ENCODE measurements around the gene HYI. TPM values are rescaled to one million over a fixed set of nuclear protein-coding genes. Genes with fewer than 3 reads are reported as not detected.
"Not testable (repeated sequence)": the region's sequence is repeated elsewhere in the genome, so short reads cannot be mapped to it uniquely, and the experiment has no call there.

Gene HYI
- polyA plus RNA-seq, 1 of the 3 experiments (the other 2 are of a cell fraction): 11.1 TPM

GRCh38 chr1:43463479-43463878 is 9.7 kb upstream of the HYI start (continued):
- no peak for TF ChIP-seq RCOR1 (IDR thresholded peaks at IDR 0.05; ENCODE audit: low read length)
- TF ChIP-seq CTCF (IDR thresholded peaks at IDR 0.05): no peak

- Histone ChIP-seq H3K79me2 (ENCODE audit: insufficient read depth) (no peaks in the 10 kb centered on the region), H3K27me3 (ENCODE audit: insufficient read depth) (no peaks in the 10 kb centered on the region), H3F3A (replicated peaks; ENCODE audit: insufficient read depth) (no peaks in the 10 kb centered on the region), H3K4me2 (no peak overlapping the region), H4K20me1 (ENCODE audit: insufficient read depth) (no peaks in the 10 kb centered on the region), H3K27ac (ENCODE audit: low read depth in 2 of 2, low read length in 1 of 2) (no peak overlapping the region), H2AFZ (ENCODE audit: low read depth) (no peak overlapping the region), H3K9me2 (no peaks in the 10 kb centered on the region), H3K4me1 (ENCODE audit: control insufficient read depth in 1 of 2, insufficient read depth in 2 of 2, low read depth in 1 of 2, low read length in 1 of 2) (peaks cover 0 to 11% of the 10 kb centered on the region in 2 experiments; a peak in 1 of 4 replicates), H3K36me3 (replicated peaks in 1 of 2; ENCODE audit: control insufficient read depth in 1 of 2, insufficient read depth in 2 of 2, low read length in 1 of 2) (no peaks in the 10 kb centered on the region), H3K4me3 (ENCODE audit: low read depth in 2 of 2, low read length in 1 of 2) (no peak overlapping the region), H3K9ac (no peak overlapping the region), H3K9me3 (no peaks in the 10 kb centered on the region)
- 94% methylated on average over 5 of the region's 5 CpGs for WGBS (ENCODE audit: low lambda C conversion rate)
- no peak for DNase-seq
- POLR2A ChIA-PET: no interaction called here
- CTCF ChIA-PET: interaction anchor here (0.8 to 1.4 kb wide), 2 partner anchors 12 to 66 kb away, joined by 3 to 5 read pairs; no protein-coding TSS in a partner anchor
- no peak for TF ChIP-seq YY1 (IDR thresholded peaks at IDR 0.05; ENCODE audit: low read depth)
- TF ChIP-seq EP300 (IDR thresholded peaks at IDR 0.05; ENCODE audit: borderline replicate concordance in 1 of 2, low read depth in 1 of 2, low read length in 1 of 2): no peak
- TF ChIP-seq CHD2 (IDR thresholded peaks at IDR 0.05; ENCODE audit: low read length, partially characterized antibody): no peak
- no peak for TF ChIP-seq REST (IDR thresholded peaks at IDR 0.05; ENCODE audit: low read depth, low read length)
- TF ChIP-seq FOXJ3 (CRISPR knock-in tag; IDR thresholded peaks at IDR 0.05): no peak
- TF ChIP-seq TAF1 (IDR thresholded peaks at IDR 0.05; ENCODE audit: borderline replicate concordance, low read depth, low read length): no peak
- TF ChIP-seq JUND (IDR thresholded peaks at IDR 0.05): no peak
- TF ChIP-seq USF2 (IDR thresholded peaks at IDR 0.05; ENCODE audit: borderline replicate concordance, low read depth, low read length): no peak
- no peak for TF ChIP-seq GABPA (IDR thresholded peaks at IDR 0.05; ENCODE audit: low read depth)
- TF ChIP-seq TCF12 (IDR thresholded peaks at IDR 0.05): no peak
- no peak for TF ChIP-seq SIN3A (IDR thresholded peaks at IDR 0.05; ENCODE audit: borderline replicate concordance, low read depth, low read length)
- TF ChIP-seq RXRA (IDR thresholded peaks at IDR 0.05; ENCODE audit: borderline replicate concordance, low read depth): no peak
- no peak for TF ChIP-seq MAX (IDR thresholded peaks at IDR 0.05; ENCODE audit: low read depth)
- no peak for TF ChIP-seq IRF3 (IDR thresholded peaks at IDR 0.05; ENCODE audit: low read depth, low read length)
- TF ChIP-seq SMC3 (IDR thresholded peaks at IDR 0.05; ENCODE audit: low read depth, low read length): no peak
- TF ChIP-seq RAD21 (IDR thresholded peaks at IDR 0.05; ENCODE audit: low read length): no peak
- no peak for TF ChIP-seq NFIC (IDR thresholded peaks at IDR 0.05; ENCODE audit: borderline replicate concordance)
- no peak for TF ChIP-seq ELF1 (IDR thresholded peaks at IDR 0.05)
Measured at GRCh38 chr1:43460988-43461693, 7.4 kb upstream of the HYI start.

- DNase-seq; H2AFZ ChIP-seq (ENCODE audit: low read depth); CTCF ChIA-PET; H3K4me2 ChIP-seq; H4K20me1 ChIP-seq (ENCODE audit: insufficient read depth); H3K4me1 ChIP-seq (ENCODE audit: control insufficient read depth in 1 of 2, insufficient read depth in 2 of 2, low read depth in 1 of 2, low read length in 1 of 2); H3K4me3 ChIP-seq (ENCODE audit: low read depth in 2 of 2, low read length in 1 of 2); H3K9ac ChIP-seq; H3K27me3 ChIP-seq (ENCODE audit: insufficient read depth); H3K9me3 ChIP-seq; H3K9me2 ChIP-seq; H3K79me2 ChIP-seq (ENCODE audit: insufficient read depth); H3K27ac ChIP-seq (ENCODE audit: low read depth in 2 of 2, low read length in 1 of 2); H3K36me3 ChIP-seq (replicated peaks in 1 of 2; ENCODE audit: control insufficient read depth in 1 of 2, insufficient read depth in 2 of 2, low read length in 1 of 2): not testable (repeated sequence)
- WGBS (ENCODE audit: low lambda C conversion rate): 66% methylated on average over 3 of the region's 3 CpGs
- POLR2A ChIA-PET: interaction anchor here (0.6 kb wide), 1 partner anchor 1892 kb away, joined by 3 read pairs; no protein-coding TSS in a partner anchor
- peaks cover 10% of the 10 kb centered on the region for H3F3A ChIP-seq (replicated peaks; ENCODE audit: insufficient read depth)
Measured at GRCh38 chr1:43458379-43458778, 4.6 kb upstream of the HYI start.

All from SK-N-SH (cell line).